Glomerular endothelial cell (primary cell): Measurements from ENCODE around the gene TXNDC16. TPM values are rescaled to one million over a fixed set of nuclear protein-coding genes. Genes with fewer than 3 reads are reported as not detected.
"Not testable (repeated sequence)": the region's sequence is repeated elsewhere in the genome, so short reads cannot be mapped to it uniquely, and the experiment has no call there.

ENCODE experiments used
- DNase-seq: peaks from one replicate; pipeline ENCODE4 v3.0.0-alpha.2; 2011; ENCODE audit warnings: low read depth, low spot score; ENCODE audit errors: extremely low read depth
- total RNA-seq: library from RNA; depleted of rRNA; stranded (reverse); fragments of >200 nt; gene quantifications from 2 replicates; pipeline ENCODE4 v1.2.3, GENCODE V29; 2015

Gene TXNDC16
- total RNA-seq, 1 donor from 2014 or later = 4.7 TPM

- no peak for DNase-seq
Observed at GRCh38 chr14:52545584-52546317, 6.6 kb downstream of the TXNDC16 start.

GRCh38 chr14:52538623-52539022, 13.7 kb downstream of the TXNDC16 start:
- DNase-seq = no peak

GRCh38 chr14:52536269-52536668, 16.0 kb downstream of the TXNDC16 start:
- no peak for DNase-seq

- DNase-seq = no peak
Observed at GRCh38 chr14:52531481-52531880, 20.8 kb downstream of the TXNDC16 start.

GRCh38 chr14:52527052-52527451, 25.3 kb downstream of the TXNDC16 start:
- DNase-seq = no peak

GRCh38 chr14:52522581-52523345, 29.5 kb downstream of the TXNDC16 start:
- no peak for DNase-seq

GRCh38 chr14:52522033-52522432, 30.3 kb downstream of the TXNDC16 start:
- DNase-seq = no peak

GRCh38 chr14:52514046-52514811, 38.1 kb downstream of the TXNDC16 start:
- no peak for DNase-seq

GRCh38 chr14:52513249-52513648, 39.1 kb downstream of the TXNDC16 start:
- no peak for DNase-seq

GRCh38 chr14:52494444-52494843, 57.9 kb downstream of the TXNDC16 start:
- no peak for DNase-seq

GRCh38 chr14:52485350-52485960, 66.8 kb downstream of the TXNDC16 start:
- no peak for DNase-seq

- no peak for DNase-seq
Observed at GRCh38 chr14:52481864-52482263, 70.4 kb downstream of the TXNDC16 start.

GRCh38 chr14:52473557-52473956, 78.7 kb downstream of the TXNDC16 start:
- no peak for DNase-seq

GRCh38 chr14:52472728-52473127, 79.6 kb downstream of the TXNDC16 start:
- DNase-seq = no peak

- DNase-seq = not testable (repeated sequence)
Observed at GRCh38 chr14:52472251-52472650, 80.1 kb downstream of the TXNDC16 start.

- DNase-seq = no peak
Observed at GRCh38 chr14:52467515-52468266, 84.6 kb downstream of the TXNDC16 start.

- DNase-seq = no peak
Observed at GRCh38 chr14:52464175-52464574, 88.1 kb downstream of the TXNDC16 start.

GRCh38 chr14:52463375-52463774, 88.9 kb downstream of the TXNDC16 start:
- DNase-seq = no peak

GRCh38 chr14:52461721-52462120, 90.6 kb downstream of the TXNDC16 start:
- no peak for DNase-seq

GRCh38 chr14:52458721-52459085, 93.6 kb downstream of the TXNDC16 start:
- DNase-seq = no peak
